Measurements from ENCODE around the gene IDH3G. TPM values are rescaled to one million over a fixed set of nuclear protein-coding genes. Genes with fewer than 3 reads are reported as not detected.

The IDH3G gene
- polyA plus RNA-seq, 1 donor from 2014 or later: 104 TPM

GRCh38 chrX:153784325-153784967, 9.7 kb downstream of the IDH3G start:
- Mint-ChIP-seq H3K36me3 (peaks cover 2% of the 10 kb centered on the region), H3K4me3 (no peak overlapping the region), H3K9me3 (no peaks in the 10 kb centered on the region), H3K4me1 (no peaks in the 10 kb centered on the region), H3K27ac (peak overlapping the region in 1 of 3 donors; percentile 23), H3K27me3 (peaks cover 8% of the 10 kb centered on the region)

- Mint-ChIP-seq H3K27ac (no peak overlapping the region), H3K4me3 (no peak overlapping the region), H3K27me3 (peaks cover 8% of the 10 kb centered on the region), H3K9me3 (no peaks in the 10 kb centered on the region), H3K4me1 (no peaks in the 10 kb centered on the region), H3K36me3 (peaks cover 2% of the 10 kb centered on the region)
Measured at GRCh38 chrX:153783378-153784013, 10.7 kb downstream of the IDH3G start.

GRCh38 chrX:153782871-153783270, 11.3 kb downstream of the IDH3G start:
- H3K4me1 Mint-ChIP-seq: no peaks in the 10 kb centered on the region
- no peak overlapping the region for H3K4me3 Mint-ChIP-seq
- H3K9me3 Mint-ChIP-seq: no peaks in the 10 kb centered on the region
- H3K36me3 Mint-ChIP-seq: peaks cover 2% of the 10 kb centered on the region
- peaks cover 8% of the 10 kb centered on the region for H3K27me3 Mint-ChIP-seq
- H3K27ac Mint-ChIP-seq: no peak overlapping the region

- no peaks in the 10 kb centered on the region for H3K4me1 Mint-ChIP-seq
- H3K27ac Mint-ChIP-seq: no peak overlapping the region
- no peak overlapping the region for H3K4me3 Mint-ChIP-seq
- H3K36me3 Mint-ChIP-seq: peaks cover 2% of the 10 kb centered on the region
- H3K9me3 Mint-ChIP-seq: no peaks in the 10 kb centered on the region
- peaks cover 8% of the 10 kb centered on the region for H3K27me3 Mint-ChIP-seq
Measured at GRCh38 chrX:153782313-153782712, 11.9 kb downstream of the IDH3G start.

- Mint-ChIP-seq H3K27ac (no peak overlapping the region), H3K4me1 (no peaks in the 10 kb centered on the region), H3K36me3 (peaks cover 2% of the 10 kb centered on the region), H3K4me3 (no peak overlapping the region), H3K9me3 (no peaks in the 10 kb centered on the region), H3K27me3 (peaks cover 8% of the 10 kb centered on the region)
Measured at GRCh38 chrX:153781428-153782047, 12.6 kb downstream of the IDH3G start.

- H3K27ac Mint-ChIP-seq: peak within 1 kb of the TSS in 1 of 3 donors; percentile 13
- peaks cover 2% of the 10 kb centered on the region for H3K36me3 Mint-ChIP-seq
- H3K9me3 Mint-ChIP-seq: no peaks in the 10 kb centered on the region
- H3K4me1 Mint-ChIP-seq: peaks cover 0 to 2% (median 0%) of the 10 kb centered on the region in 3 donors
- peaks cover 8% of the 10 kb centered on the region for H3K27me3 Mint-ChIP-seq
- H3K4me3 Mint-ChIP-seq: peak within 1 kb of the TSS in 2 of 4 donors; percentile 71 to 82
Measured at GRCh38 chrX:153780678-153781427, 13.3 kb downstream of the IDH3G start, which contains the start of gene SRPK3. Gene SRPK3 (plus strand): TSS chrX:153781041. CDS start chrX:153781087, 46 bp downstream.

GRCh38 chrX:153779891-153780677, 14.1 kb downstream of the IDH3G start:
- peak overlapping the region in 2 of 4 donors; percentile 71 to 82 for H3K4me3 Mint-ChIP-seq

GRCh38 chrX:153778684-153779101, 15.5 kb downstream of the IDH3G start:
- H3K27me3 Mint-ChIP-seq: peaks cover 8% of the 10 kb centered on the region
- H3K4me3 Mint-ChIP-seq: no peak overlapping the region
- peaks cover 0 to 2% (median 0%) of the 10 kb centered on the region in 3 donors for H3K4me1 Mint-ChIP-seq
- no peaks in the 10 kb centered on the region for H3K36me3 Mint-ChIP-seq
- H3K9me3 Mint-ChIP-seq: no peaks in the 10 kb centered on the region
- no peak overlapping the region for H3K27ac Mint-ChIP-seq

More at GRCh38 chrX:153779891-153780677, 14.1 kb downstream of the IDH3G start:
- H3K27me3 Mint-ChIP-seq: peaks cover 8% of the 10 kb centered on the region
- H3K27ac Mint-ChIP-seq: peak overlapping the region in 1 of 3 donors; percentile 13
- no peaks in the 10 kb centered on the region for H3K9me3 Mint-ChIP-seq
- H3K36me3 Mint-ChIP-seq: peaks cover 2% of the 10 kb centered on the region
- peaks cover 0 to 2% (median 0%) of the 10 kb centered on the region in 3 donors for H3K4me1 Mint-ChIP-seq

GRCh38 chrX:153778181-153778580, 16.0 kb downstream of the IDH3G start:
- peaks cover 0 to 2% (median 0%) of the 10 kb centered on the region in 3 donors for H3K4me1 Mint-ChIP-seq
- H3K27me3 Mint-ChIP-seq: peaks cover 8% of the 10 kb centered on the region

GRCh38 chrX:153777261-153778090, 16.7 kb downstream of the IDH3G start:
- Mint-ChIP-seq H3K9me3 (no peaks in the 10 kb centered on the region), H3K4me3 (no peak overlapping the region), H3K4me1 (peaks cover 0 to 2% (median 0%) of the 10 kb centered on the region in 3 donors), H3K36me3 (no peaks in the 10 kb centered on the region), H3K27ac (no peak overlapping the region), H3K27me3 (peaks cover 8% of the 10 kb centered on the region)

More at GRCh38 chrX:153778181-153778580, 16.0 kb downstream of the IDH3G start:
- no peaks in the 10 kb centered on the region for H3K9me3 Mint-ChIP-seq
- no peak overlapping the region for H3K27ac Mint-ChIP-seq
- no peaks in the 10 kb centered on the region for H3K36me3 Mint-ChIP-seq
- H3K4me3 Mint-ChIP-seq: no peak overlapping the region

- peaks cover 8% of the 10 kb centered on the region for H3K27me3 Mint-ChIP-seq
- H3K36me3 Mint-ChIP-seq: no peaks in the 10 kb centered on the region
- no peak overlapping the region for H3K4me3 Mint-ChIP-seq
- H3K27ac Mint-ChIP-seq: no peak overlapping the region
- no peaks in the 10 kb centered on the region for H3K9me3 Mint-ChIP-seq
- peaks cover 0 to 2% (median 0%) of the 10 kb centered on the region in 3 donors for H3K4me1 Mint-ChIP-seq
Measured at GRCh38 chrX:153776611-153777045, 17.5 kb downstream of the IDH3G start.

GRCh38 chrX:153776120-153776599, 18.0 kb downstream of the IDH3G start:
- Mint-ChIP-seq H3K4me3 (no peak overlapping the region), H3K27me3 (peaks cover 8% of the 10 kb centered on the region), H3K36me3 (no peaks in the 10 kb centered on the region), H3K27ac (no peak overlapping the region), H3K9me3 (no peaks in the 10 kb centered on the region), H3K4me1 (peaks cover 0 to 2% (median 0%) of the 10 kb centered on the region in 3 donors)

All from IgD-negative memory B cell (primary cell).